GM06990 (cell line): Measurements from ENCODE around the gene NEK6.

Source experiments
- DNase-seq: peaks from one replicate; pipeline ENCODE4 v3.0.0-alpha.2; 2011; ENCODE audit not compliant: insufficient read length; ENCODE audit errors: extremely low read depth
- H3K27me3 ChIP-seq: replicated peaks from 2 replicates; pipeline ENCODE4 v1.6.0; 2011; ENCODE audit warnings: low read length; ENCODE audit not compliant: control insufficient read depth, insufficient read depth
- H3K36me3 ChIP-seq: 2 replicates; pipeline ENCODE4 v1.5.1; 2011; ENCODE audit warnings: low read length; ENCODE audit not compliant: control insufficient read depth, insufficient read depth
- H3K4me3 ChIP-seq: replicated peaks from 2 replicates; pipeline ENCODE4 v1.5.1; 2011; ENCODE audit warnings: low read depth, mild to moderate bottlenecking, control low read depth, low read length
- TF ChIP-seq, protein P1 (sequence below): IDR thresholded peaks from 2 replicates; pipeline ENCODE4 v1.5.1; 2011; ENCODE audit warnings: low read length, control low read depth, mild to moderate bottlenecking, inconsistent platforms; ENCODE audit not compliant: insufficient read depth, poor library complexity, severe bottlenecking

The NEK6 gene

DNA sequence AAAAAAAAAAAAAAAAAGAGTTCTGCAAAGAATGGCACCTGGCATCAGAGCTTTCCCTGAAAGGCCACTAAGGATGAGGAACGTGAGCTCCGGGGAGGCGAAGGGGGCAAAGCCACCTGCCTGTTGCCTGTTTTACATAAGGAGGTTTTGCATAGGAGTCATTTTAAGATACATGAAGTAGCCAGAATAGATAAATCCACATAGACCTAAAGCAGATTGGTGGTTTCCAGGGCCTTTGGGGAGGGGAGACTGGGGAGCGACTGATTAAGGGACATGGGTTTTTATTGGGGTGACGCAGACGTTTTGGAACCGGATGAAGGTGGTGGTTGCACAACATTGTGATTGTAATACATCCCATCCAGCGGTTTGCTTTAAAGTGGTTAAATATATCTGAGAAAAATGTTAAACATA, 7.1 kb downstream of the NEK6 start:
- peak; percentile 75 for DNase-seq
- Histone ChIP-seq H3K27me3 (no peaks in the 10 kb centered on the region), H3K4me3 (peak overlapping the region; percentile 100), H3K36me3 (peaks cover 28% of the 10 kb centered on the region)
- TF ChIP-seq, protein P1, sequence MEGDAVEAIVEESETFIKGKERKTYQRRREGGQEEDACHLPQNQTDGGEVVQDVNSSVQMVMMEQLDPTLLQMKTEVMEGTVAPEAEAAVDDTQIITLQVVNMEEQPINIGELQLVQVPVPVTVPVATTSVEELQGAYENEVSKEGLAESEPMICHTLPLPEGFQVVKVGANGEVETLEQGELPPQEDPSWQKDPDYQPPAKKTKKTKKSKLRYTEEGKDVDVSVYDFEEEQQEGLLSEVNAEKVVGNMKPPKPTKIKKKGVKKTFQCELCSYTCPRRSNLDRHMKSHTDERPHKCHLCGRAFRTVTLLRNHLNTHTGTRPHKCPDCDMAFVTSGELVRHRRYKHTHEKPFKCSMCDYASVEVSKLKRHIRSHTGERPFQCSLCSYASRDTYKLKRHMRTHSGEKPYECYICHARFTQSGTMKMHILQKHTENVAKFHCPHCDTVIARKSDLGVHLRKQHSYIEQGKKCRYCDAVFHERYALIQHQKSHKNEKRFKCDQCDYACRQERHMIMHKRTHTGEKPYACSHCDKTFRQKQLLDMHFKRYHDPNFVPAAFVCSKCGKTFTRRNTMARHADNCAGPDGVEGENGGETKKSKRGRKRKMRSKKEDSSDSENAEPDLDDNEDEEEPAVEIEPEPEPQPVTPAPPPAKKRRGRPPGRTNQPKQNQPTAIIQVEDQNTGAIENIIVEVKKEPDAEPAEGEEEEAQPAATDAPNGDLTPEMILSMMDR = no peak

DNA sequence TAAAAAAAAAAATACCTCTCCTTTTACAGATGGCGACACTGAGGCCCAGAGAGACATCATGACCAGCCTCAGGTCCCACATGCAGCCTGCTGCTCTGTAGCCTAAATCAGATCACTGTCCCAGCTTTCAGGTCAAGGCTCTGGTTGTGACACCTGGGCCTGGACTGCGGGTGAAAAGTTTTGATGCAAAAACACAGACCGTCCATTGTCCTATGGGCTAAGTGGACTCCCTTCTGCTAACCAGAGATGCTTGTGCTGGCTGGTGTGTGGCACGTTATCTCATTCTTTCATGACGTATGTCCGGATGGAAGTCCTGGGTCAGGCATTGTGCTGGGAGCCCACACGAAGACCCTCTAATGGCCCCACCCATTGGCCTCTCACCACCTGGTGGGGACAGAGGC, 7.8 kb downstream of the NEK6 start:
- DNase-seq = no peak
- Histone ChIP-seq H3K36me3 (peaks cover 31% of the 10 kb centered on the region), H3K27me3 (no peaks in the 10 kb centered on the region), H3K4me3 (no peak overlapping the region)
- TF ChIP-seq, protein P1 = no peak

DNA sequence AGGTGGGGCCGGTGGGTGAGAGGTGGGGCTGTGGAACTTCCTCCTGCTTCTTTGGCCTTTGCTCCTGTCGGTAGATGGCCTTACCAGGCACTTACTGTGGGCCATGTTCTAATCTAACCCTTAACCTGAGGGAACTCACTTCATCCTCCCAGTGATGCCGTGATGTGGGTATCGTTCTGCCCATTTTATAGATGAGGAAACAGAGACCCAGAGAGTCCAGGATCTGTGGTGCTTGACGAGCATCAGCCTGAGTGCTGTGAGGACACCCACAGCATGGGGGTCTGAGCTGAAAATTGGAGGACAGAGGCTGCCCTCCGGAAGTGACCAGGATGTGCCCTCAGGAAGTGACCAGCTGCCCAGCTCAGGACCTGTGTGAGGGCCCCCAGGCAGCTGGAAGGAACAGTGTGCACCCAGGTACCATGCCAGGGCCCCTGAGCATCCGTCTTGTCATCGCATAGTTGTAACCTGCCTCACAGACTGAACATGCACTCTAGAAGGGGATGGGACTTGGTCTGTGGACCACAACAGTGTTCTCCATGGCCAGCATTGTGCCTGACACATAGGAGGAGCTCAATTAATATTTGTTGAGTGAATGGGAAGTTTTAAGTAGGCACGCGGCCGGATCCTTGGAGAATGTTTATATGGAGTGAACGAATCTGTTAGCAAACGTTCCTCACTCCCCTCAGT, 8.5 kb downstream of the NEK6 start:
- no peak for DNase-seq
- Histone ChIP-seq H3K36me3 (peaks cover 35% of the 10 kb centered on the region), H3K27me3 (no peaks in the 10 kb centered on the region), H3K4me3 (peak overlapping the region; percentile 25; the same call in 1 of the 2 replicates)
- TF ChIP-seq, protein P1 = no peak

DNA sequence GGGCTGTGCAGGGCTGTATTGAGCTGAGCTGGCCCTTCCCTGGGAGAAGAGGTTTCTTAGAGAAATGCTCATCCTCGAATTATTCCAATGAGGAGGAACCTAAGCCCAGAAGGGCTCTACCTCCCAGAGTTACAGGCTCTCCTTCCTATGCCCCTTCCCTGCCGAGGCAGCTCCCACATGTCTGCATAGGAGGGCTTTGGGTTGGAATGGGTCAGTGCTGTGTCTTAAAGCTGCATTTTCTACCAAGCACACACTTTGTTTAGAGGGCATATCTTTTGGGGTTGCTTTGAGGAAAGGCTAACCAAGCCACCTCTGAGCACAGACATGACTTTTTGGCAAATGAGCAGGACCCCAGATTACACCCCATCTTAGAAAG, 9.1 kb downstream of the NEK6 start:
- Histone ChIP-seq H3K4me3 (no peak overlapping the region), H3K27me3 (no peaks in the 10 kb centered on the region), H3K36me3 (peaks cover 39% of the 10 kb centered on the region)
- DNase-seq = no peak
- TF ChIP-seq, protein P1 = no peak

DNA sequence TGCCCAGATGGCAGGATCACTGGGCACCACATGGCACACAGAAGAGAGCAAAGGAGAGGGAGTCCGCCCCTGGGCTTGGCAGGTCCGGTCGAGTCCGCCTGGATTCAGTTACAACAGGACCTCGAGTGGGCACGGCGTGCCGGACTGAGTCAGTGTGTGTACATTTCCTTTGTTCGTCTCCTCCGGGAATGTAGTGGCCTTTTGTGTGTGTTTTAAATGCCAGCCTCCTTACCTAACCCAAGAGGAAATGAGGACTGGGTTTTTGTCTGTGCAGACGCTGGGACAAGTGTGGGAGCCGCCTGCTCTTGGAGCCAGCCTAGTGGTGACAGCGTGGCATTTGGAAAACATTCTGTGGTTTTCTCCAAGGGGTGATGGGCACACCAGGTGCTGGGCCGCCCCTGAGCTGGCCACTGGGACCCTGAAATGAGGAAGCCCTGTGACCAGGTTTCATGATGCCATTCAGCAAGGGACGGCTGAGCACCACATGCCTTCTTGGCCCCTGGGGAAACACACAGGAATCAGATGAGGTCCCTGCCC, 9.6 kb downstream of the NEK6 start:
- Histone ChIP-seq H3K27me3 (no peaks in the 10 kb centered on the region), H3K36me3 (peaks cover 43% of the 10 kb centered on the region), H3K4me3 (peak overlapping the region; percentile 4; the same call in 1 of the 2 replicates)
- no peak for DNase-seq
- TF ChIP-seq, protein P1 = no peak
